ENCODE measurements around the gene RD3L.
"Not testable (repeated sequence)": the region's sequence is repeated elsewhere in the genome, so short reads cannot be mapped to it uniquely, and the experiment has no call there.

Gene RD3L

DNA sequence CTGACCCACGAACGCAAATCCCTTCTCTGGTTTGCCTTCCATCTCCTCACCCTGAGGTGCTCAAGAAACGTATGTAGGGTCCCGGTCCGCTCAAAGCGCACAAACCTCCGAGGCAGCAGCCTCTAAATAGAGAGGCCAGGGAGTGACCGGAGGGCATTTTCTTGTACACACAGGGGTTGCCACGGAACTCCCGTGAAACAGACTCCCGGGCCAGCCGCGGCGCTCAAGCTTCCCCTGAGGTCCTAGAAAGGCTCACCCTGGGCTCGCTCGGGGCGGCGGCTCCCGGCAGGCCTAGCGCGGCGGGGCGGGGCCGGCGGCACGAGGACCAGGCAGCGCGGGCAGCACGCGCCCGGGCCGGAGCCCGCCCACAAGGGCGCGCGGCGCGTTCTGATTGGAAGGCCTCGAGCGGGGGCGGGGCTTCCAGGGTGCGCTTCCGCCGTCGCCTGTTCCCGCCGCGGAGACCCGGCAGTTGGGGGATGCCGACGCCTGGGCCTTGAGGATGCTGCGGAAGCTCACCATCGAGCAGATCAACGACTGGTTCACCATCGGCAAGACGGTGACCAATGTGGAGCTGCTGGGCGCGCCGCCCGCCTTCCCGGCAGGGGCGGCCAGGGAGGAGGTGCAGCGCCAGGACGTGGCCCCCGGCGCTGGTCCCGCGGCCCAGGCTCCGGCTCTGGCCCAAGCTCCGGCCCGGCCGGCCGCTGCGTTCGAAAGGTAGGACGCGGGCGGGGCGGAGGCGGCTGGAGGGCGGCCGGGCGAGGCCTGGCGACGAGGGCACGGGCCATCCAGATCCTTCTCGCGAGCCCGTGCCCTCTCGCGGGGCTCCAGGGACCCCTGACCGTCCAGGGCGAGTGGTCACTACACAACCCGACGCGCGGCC lies 14.1 kb downstream of the RD3L start, which contains the start of gene TDRD9:
Gene TDRD9, plus strand, starts transcription at position 446 of the 880 bp plus-strand sequence. Its CDS starts 54 bp downstream, at position 500.
- DNase-seq (ENCODE audit: low read depth in 3 of 3), result no peak

DNA sequence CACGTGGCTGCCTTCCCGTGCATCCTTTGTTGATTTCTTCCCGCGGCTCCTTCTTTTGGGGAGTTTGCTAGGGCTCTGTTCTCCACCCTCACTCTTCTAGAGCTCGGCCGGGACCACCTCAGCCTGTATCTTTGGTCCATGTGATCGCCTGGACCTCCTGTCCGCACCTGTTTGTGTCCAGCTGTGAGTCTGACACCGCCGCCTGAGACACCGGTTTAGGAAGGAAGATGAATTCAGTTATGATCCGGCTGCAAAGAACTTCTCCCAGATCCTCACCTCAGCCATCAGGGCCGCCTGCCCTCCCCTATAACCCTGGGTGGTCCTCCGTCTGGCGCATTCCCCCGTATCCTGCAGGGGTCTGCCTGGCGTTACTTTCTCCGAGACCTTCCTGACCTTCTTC lies 14.8 kb downstream of the RD3L start:
- no peak for DNase-seq (ENCODE audit: low read depth in 3 of 3)

DNA sequence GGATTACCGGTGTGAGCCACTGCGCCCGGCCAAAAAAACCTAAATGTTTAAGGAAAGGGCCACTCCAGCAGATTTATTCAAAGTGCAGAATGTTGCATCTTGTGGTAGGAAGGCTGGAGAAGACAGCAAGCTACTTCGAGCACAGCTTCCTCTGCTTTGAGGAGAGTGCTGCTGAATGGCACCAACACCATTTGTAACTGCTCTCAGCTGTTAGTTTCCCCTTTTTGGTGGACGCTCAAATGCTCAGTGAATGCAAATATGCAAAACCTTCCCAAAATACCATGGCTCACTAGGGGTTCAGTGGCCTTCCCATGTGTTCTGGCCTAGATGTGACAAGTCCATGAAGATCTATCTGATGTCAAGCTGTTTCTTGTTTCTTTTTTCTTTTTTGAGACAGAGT lies 17.0 kb downstream of the RD3L start:
- no peak for DNase-seq (ENCODE audit: low read depth in 3 of 3)

DNA sequence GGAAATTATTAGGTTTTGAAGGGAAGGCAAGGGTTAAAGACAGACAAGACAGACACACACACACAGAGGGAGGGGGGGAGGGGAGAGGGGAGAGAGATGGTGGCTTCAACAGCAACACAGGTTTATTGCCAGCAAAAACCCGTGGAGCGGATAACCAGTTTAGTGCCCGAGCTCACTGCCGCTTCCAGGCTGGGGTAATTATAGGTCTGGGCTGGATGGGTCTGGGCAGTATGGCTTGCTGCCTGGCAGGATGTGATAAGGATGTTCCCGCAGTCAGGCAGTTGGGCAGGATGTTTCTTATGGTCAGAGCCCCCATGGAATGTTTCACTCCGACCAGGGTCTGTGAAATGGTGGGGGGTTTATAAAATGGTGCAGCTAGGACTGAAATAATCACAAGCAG lies 18.5 kb downstream of the RD3L start:
- DNase-seq (ENCODE audit: low read depth in 3 of 3), result no peak

- not testable (repeated sequence) for DNase-seq (ENCODE audit: low read depth in 3 of 3)
Measured at GRCh38 chr14:103921855-103922200, 20.5 kb downstream of the RD3L start.

GRCh38 chr14:103920981-103921854 lies 21.1 kb downstream of the RD3L start:
- peak; percentile 86 to 94 (median 92) for DNase-seq (ENCODE audit: low read depth in 3 of 3)

- DNase-seq (ENCODE audit: low read depth in 3 of 3), result no peak
Measured at GRCh38 chr14:103916636-103917262, 25.6 kb downstream of the RD3L start.

DNA sequence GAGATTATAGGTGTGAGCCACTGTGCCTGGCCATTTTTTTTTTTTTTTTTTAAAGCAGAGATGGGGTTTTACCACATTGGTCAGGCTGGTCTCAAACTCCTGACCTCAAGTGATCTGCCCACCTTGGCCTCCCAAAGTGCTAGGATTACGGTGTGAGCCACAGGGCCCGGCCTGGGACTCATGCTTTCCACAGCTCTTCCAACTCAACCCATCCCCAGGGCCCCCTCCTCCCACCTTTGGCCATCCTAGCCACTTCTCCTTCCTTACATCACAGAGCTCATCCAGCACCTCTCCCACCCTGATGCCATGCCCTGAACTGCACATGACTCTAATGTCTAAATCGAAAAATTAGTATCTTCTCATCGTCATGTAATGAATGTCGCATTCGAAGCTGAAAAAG lies 26.7 kb downstream of the RD3L start:
- DNase-seq (ENCODE audit: low read depth in 3 of 3), result no peak

DNA sequence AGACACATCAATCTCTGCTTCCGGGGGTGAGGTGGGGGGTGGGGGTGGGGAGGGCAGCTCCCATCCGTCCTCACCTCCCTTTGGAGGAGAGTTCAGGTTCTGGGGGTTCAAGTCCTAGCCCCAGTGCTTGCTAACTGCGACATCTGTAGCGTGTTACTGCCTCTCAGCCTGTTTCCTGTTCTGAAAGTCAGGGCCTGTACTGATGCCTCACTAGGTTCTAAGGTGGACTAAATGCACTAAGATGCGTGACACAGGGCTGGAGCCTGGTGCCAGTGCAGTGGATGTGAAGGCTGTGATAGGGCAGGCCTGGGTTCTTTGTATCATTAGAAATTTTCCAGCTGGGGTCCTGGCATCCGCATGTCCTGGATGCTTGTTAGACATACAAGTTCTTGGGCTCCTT lies 31.3 kb downstream of the RD3L start:
- DNase-seq (ENCODE audit: low read depth in 3 of 3), result no peak

GRCh38 chr14:103910262-103910935 lies 31.9 kb downstream of the RD3L start:
- peak; percentile 52 to 68 (median 53) for DNase-seq (ENCODE audit: low read depth in 3 of 3)

DNA sequence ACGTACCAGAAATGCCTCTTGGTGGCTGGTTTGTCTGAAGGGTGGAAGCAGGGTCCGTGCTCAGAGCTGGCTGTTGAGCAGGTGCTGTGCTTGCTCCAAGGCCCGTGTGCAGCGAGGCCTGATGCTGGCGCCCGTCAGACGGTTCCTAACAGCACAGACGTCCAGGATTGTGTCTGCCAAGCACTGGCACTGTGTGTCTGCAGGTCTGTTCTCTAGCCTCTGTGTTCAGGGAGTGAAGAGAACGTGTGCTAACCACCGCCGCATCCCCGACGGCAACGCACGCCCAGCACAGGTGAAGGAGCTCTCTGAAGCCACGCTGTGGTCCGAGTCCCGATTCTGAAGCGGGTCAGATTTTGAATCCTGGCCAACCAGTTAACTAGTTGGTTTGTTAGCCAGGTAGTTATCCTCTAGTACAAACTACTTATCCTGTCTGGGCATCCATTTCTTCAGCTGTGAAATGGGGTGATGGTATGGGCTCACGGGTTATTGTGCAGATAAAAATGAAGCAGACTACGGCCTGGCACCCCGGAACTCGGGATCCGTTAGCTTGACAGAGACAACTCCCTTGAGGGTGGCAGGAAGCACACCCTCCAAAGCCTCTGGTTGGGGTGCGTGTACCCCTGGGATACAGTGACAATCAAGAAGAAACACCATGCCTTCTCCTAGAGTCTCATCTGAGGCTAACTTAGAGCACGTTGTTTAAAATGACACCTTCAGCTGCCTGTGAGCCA lies 32.6 kb downstream of the RD3L start:
- DNase-seq (ENCODE audit: low read depth in 3 of 3), result no peak

GRCh38 chr14:103908580-103908979 lies 33.7 kb downstream of the RD3L start:
- DNase-seq (ENCODE audit: low read depth in 3 of 3), result no peak

DNA sequence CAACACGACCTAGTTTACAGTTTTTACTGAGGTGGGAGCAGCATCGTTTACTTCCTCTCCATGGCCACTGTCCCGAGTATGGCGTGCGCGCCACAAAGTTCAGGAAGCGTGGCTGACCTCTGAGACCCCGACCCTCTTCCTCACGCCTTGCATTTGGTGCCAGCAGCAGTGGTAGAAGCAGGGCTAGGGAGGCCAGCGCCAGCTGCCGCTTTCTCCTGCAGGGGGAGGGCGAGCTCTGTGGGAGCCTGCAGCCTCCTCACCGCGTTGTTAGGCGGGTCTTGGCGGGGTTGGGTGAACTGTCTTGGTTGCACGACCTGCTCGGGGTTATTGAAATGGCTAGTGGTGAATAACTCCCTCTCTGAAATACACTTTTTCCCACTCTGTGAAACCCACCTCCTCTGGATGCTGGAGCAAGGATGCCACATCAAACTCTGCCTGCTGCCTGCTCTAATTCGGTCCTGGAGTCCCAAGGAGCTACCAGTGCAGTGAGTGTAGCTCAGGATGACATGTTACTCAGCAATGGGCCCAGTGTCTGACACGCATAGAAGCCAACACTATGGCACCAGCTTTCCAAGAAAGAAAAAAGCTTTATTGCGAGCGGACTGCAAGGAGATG lies 36.4 kb downstream of the RD3L start:
- no peak for DNase-seq (ENCODE audit: low read depth in 3 of 3)

DNA sequence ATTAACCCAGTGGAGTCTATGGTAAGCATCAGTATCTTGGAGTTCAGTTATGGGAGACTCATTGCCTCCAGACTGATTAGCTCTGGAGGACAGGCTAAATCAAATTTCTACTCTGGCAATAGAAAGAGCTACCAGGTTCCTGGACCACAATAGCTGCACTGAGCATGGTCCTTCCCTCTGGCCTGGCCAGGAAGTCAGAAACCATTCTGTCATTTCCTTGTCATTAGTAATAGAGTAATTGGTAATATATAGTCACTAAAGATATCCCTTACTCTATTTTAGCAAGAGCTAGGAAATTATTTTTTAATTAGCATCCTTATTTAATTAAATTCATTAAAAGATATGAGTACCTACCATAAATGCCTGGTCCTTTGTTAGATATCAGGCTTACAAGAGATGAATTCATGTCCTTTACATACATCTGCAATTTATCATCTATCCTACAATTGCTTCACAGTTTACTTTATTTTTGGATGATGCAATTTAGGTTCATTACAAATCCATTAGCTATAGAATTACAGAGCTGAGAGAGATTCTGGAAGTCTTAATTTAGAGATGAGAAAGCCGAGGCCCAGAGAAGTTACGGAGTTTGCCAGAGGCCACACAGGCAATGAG lies 37.7 kb downstream of the RD3L start:
- DNase-seq (ENCODE audit: low read depth in 3 of 3), result no peak

DNA sequence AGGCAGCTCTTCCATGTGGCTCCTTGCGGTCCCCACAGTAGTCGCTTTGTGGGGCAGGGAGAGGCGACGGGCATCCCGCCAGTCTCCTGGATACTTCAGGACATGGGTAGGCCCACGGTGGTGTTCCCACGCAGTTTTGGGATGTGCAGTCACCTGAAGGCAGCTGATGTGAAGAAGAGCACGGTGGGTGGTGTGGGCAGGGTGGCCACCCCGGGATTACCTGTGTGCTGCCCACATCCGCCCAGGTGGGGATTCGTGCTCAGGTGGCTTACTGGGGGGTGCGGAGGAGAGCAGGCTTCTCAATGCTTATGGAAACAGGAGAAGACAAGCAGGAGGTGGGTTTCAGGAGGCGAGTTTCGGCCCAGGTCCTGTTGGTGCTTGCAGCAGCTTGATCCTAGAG lies 42.5 kb downstream of the RD3L start:
- DNase-seq (ENCODE audit: low read depth in 3 of 3), result no peak

DNA sequence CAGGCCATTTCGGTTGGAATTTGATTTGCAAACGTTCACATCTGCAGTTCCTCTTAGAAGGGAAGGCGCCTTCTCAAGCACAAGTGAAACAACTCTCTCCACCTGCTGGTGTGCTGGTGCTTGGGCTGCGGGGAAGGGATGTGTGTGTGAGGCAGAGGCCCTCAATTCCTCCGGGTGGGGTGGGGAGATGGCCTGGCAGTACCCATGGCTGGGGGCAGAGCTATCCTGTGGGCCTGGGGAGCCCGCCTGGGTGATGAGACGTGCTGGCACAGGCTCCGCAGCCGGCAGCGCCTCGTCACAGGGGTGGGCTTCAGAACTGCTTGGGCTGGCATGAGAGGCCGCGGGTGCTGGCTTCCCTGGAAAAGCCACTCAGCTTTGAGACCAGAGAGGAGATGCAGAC lies 43.0 kb downstream of the RD3L start:
- DNase-seq (ENCODE audit: low read depth in 3 of 3), result no peak

- no peak for DNase-seq (ENCODE audit: low read depth in 3 of 3)
Measured at GRCh38 chr14:103898711-103899110, 43.6 kb downstream of the RD3L start.

DNA sequence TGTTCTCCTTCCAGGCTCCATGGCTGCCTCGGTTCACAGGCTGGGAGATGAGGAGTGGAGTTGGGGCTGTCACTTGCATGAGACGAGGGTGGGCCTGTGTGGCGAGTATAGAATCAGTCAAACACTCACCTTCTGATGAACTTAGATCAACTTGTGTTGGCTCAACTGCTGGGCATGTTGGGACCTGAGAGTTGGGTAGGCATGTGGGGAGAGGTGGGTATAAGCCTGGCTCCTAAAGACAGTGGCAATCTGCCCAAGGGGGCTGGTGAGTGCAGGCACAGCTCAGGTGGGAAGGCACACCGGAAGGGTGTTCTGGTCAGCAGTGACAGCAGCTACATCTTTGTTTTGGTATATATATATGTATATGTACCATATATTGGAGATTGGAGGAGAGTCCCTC lies 44.1 kb downstream of the RD3L start:
- no peak for DNase-seq (ENCODE audit: low read depth in 3 of 3)

- DNase-seq (ENCODE audit: low read depth in 3 of 3), result no peak
Measured at GRCh38 chr14:103897075-103897947, 45.0 kb downstream of the RD3L start.
